ENCODE results near the gene ARL8A.

Gene ARL8A

GRCh38 chr1:202182040-202182877 lies 37.7 kb upstream of the ARL8A start:
- TF ChIP-seq GATA2 (IDR thresholded peaks at IDR 0.05; ENCODE audit: low read depth, low read length) (no peak), GATA3 (IDR thresholded peaks at IDR 0.05; ENCODE audit: low read depth, low read length) (no peak)

DNA sequence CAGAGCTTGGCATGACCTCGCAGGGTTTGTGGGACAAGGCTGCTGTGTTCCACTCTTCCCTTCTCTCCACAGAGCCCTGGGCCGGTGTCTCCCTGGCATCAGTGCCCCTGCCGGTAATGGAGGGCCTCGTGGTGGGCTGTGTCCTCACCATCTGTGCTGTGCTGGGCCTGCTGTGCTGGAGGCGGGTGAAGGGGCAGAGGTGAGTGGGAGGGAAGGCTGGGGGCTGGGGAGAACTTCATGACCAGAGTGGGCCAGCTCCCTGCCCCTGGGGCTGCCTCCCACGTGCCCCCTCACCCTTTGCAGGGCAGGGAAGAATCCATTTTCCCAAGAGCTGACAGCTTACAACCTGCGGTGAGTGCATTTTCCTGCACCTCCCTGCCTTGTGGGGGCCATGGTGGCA lies 37.0 kb upstream of the ARL8A start:
- TF ChIP-seq GATA3 (IDR thresholded peaks at IDR 0.05; ENCODE audit: low read depth, low read length) = no peak
- TF ChIP-seq GATA2 (IDR thresholded peaks at IDR 0.05; ENCODE audit: low read depth, low read length) = no peak

- TF ChIP-seq GATA2 (IDR thresholded peaks at IDR 0.05; ENCODE audit: low read depth, low read length) (no peak), GATA3 (IDR thresholded peaks at IDR 0.05; ENCODE audit: low read depth, low read length) (no peak)
These were observed 35.6 kb upstream of the ARL8A start for GRCh38 chr1:202179828-202180750.

GRCh38 chr1:202176949-202177927 lies 32.7 kb upstream of the ARL8A start:
- TF ChIP-seq GATA2 (IDR thresholded peaks at IDR 0.05; ENCODE audit: low read depth, low read length) (no peak), GATA3 (IDR thresholded peaks at IDR 0.05; ENCODE audit: low read depth, low read length) (no peak)

DNA sequence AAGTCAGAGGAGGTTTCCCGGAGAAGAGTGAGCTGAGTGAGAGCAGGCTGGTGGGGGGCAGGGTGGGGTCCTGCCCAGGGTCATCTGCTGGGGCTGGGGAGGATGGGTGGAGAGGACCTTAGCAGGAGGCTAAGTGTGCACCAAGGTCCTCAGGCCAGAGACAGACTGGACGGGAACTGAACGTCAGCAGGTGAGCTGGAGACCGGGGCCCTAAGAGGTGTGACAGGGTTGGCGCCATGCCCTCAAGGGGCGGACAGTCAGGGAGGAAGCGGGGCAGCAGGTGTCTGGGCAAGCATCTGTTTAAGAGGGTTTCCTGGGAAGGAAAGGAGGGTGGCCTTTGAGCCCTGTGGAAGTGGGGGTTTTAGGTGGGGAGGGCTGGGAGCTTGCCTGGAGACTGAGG lies 29.5 kb upstream of the ARL8A start:
- TF ChIP-seq GATA2 (IDR thresholded peaks at IDR 0.05; ENCODE audit: low read depth, low read length) (no peak), GATA3 (IDR thresholded peaks at IDR 0.05; ENCODE audit: low read depth, low read length) (no peak)

DNA sequence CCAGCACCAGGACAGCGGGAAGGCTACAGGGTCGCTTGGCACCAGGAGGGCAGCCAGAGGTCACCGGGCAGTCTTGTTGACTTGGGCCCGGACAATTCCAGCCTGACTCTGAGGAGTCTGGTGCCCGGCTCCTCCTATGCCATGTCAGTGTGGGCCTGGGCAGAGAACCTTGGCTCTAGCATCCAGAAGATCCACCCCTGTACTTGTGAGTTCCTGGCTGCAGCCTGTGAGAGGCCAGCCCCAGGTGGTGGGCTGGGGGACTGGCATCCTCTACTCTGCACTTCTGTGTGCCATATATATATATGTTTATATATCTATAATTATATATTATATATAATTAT lies 27.4 kb upstream of the ARL8A start:
- TF ChIP-seq GATA3 (IDR thresholded peaks at IDR 0.05; ENCODE audit: low read depth, low read length) = no peak
- TF ChIP-seq GATA2 (IDR thresholded peaks at IDR 0.05; ENCODE audit: low read depth, low read length) = no peak

DNA sequence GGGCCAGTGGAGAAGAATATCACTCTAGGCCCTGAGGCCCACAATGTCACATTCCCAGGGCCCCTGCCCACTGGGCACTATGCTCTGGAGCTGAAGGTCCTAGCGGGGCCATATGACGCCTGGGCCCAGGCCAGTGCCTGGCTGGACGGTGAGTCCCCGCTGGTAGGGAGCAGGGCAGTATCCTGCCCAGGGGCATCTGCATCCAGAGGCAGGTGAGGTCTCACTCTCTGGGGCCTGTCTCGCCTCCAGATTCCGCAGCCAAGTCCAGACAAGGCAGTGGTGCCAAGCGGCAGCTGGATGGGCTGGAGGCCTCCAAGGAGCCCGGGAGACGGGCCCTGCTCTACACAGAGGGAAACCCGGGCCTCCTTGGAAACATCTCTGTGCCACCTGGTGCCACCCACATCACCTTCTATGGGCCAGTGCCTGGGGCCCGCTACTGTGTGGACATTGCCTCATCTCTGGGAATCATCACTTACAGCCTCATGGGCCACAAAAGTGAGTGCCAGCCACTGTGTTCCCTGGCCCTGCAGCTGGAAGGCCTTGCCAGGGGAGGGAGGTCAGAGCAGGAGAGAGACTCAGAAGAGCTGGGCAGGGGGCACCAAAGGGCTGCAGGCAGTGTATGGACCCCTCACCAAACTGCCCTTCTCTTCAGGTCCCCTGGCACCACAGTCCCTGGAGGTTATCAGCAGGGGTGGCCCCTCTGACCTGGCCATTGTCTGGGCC lies 26.9 kb upstream of the ARL8A start:
- TF ChIP-seq GATA3 (IDR thresholded peaks at IDR 0.05; ENCODE audit: low read depth, low read length) = no peak
- no peak for TF ChIP-seq GATA2 (IDR thresholded peaks at IDR 0.05; ENCODE audit: low read depth, low read length)

DNA sequence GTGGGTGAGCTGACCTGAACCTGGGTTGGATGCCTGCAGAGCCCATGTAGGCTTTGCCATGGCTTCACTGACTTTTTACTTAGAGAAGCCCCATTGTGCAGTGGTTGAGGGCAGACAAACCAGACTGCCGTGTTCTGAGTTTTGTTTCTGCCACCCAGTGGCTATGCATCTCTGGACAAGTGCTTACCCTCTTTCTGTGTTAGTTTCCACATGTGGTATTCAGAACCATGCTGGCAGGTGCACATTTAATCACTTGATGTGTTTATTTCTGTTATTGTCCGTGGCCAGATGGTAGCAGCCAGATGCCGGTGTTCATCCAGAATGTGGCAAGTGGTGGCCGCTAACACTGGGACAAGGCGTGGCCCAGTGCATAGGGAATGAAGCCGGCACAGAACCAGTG lies 26.2 kb upstream of the ARL8A start:
- TF ChIP-seq GATA3 (IDR thresholded peaks at IDR 0.05; ENCODE audit: low read depth, low read length) (no peak), GATA2 (IDR thresholded peaks at IDR 0.05; ENCODE audit: low read depth, low read length) (no peak)

DNA sequence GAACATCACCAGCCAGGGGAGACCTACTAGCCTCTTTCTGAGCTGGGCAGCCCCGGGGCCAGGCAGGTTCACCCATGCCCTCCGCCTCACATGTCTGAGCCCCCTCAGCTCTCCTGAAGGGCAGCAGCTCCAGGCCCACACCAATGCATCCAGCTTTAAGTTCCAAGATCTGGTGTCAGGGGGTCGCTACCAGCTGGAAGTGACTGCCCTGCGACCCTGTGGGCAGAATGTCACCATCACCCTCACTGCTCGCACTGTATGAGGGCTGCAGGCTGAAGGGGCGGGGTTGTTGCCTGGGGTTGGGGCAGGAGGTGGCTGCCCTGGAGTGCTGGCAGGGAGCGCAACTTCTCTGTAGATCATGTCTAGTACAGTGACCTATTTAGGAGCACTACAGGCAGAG lies 24.3 kb upstream of the ARL8A start:
- TF ChIP-seq GATA3 (IDR thresholded peaks at IDR 0.05; ENCODE audit: low read depth, low read length) = no peak
- no peak for TF ChIP-seq GATA2 (IDR thresholded peaks at IDR 0.05; ENCODE audit: low read depth, low read length)

- TF ChIP-seq GATA2 (IDR thresholded peaks at IDR 0.05; ENCODE audit: low read depth, low read length) (peak; percentile 33; the same call in 1 of the 2 replicates), GATA3 (IDR thresholded peaks at IDR 0.05; ENCODE audit: low read depth, low read length) (no peak)
These were observed 23.3 kb upstream of the ARL8A start for GRCh38 chr1:202167708-202168415.

DNA sequence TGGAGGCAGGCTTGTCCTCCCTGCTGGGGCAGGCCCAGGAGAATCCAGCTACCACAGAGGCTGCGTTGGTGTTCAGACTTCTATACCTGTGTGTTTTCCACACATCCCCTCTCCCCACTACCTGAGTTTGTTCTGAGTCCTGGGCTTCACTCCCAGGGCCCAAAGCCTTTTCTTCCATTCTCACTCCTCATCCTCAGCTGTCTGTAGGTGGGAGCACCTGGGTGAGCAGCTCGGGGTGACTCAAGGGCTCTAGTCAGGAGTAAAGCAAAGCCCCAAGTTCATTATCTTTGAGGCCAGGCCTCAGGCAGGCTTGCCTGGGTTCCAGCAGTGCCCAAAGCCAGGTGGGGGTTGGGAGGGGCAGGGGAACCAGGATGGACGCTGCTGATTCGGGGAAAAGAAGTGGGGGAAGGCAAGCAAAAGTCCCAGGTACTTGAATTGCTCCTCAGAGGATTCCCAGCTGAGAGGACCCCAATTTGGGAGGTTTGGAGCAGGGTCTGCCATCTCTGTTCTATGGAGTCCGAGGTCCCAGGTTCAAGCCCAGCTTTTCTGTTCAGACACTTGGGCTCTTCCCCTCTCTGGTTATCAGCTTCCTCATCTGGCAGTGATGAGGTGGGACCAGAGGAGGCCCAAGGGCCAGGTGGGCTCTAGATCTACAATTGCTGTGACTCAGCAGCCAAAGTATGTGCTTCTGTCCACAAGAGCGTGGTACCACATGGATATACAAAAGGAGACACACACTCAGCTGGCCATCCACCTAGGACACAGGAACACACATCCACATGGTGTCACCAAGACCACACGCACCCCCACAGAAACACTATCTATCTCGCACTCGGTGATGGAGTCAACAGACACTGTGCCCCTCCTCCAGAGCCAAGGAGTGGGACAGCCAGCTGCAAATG lies 21.7 kb upstream of the ARL8A start:
- TF ChIP-seq GATA3 (IDR thresholded peaks at IDR 0.05; ENCODE audit: low read depth, low read length) = no peak
- no peak for TF ChIP-seq GATA2 (IDR thresholded peaks at IDR 0.05; ENCODE audit: low read depth, low read length)

Measured in SH-SY5Y (cell line).